ENCODE results near the gene MTERF1. TPM values are rescaled to one million over a fixed set of nuclear protein-coding genes. Genes with fewer than 3 reads are reported as not detected.

Gene MTERF1
- total RNA-seq, 1 experiment from 2014 or later = 19.8 TPM

GRCh38 chr7:91827169-91827568 is 53.3 kb downstream of the MTERF1 start:
- H3K79me2 ChIP-seq (ENCODE audit: insufficient read depth, low read length) = no peaks in the 10 kb centered on the region
- no peak overlapping the region for H3T11ph ChIP-seq (ENCODE audit: low read length)
- H2BK120ac ChIP-seq (ENCODE audit: low read depth, low read length, poor library complexity, severe bottlenecking) = no peak overlapping the region
- no CpG with 5 or more reads among the region's 2 CpGs for WGBS (ENCODE audit: extremely low coverage, insufficient read length, low lambda C conversion rate)
- no peaks in the 10 kb centered on the region for H4K20me1 ChIP-seq (ENCODE audit: control insufficient read depth, insufficient read depth, insufficient read length)
- H3K9ac ChIP-seq (ENCODE audit: extremely low read depth, insufficient read length, low read length) = no peak overlapping the region
- H3K18ac ChIP-seq (ENCODE audit: insufficient read length, low read depth, low read length) = no peak overlapping the region
- H4K91ac ChIP-seq (ENCODE audit: insufficient read length, low read depth, low read length) = no peak overlapping the region
- H3K14ac ChIP-seq (ENCODE audit: insufficient read depth, low read length) = no peak overlapping the region
- no peak overlapping the region for H2BK12ac ChIP-seq (ENCODE audit: insufficient read length, low read depth, low read length)
- H3K27me3 ChIP-seq (ENCODE audit: insufficient read depth, low read length) = no peaks in the 10 kb centered on the region
- H2BK20ac ChIP-seq (ENCODE audit: low read depth, low read length, poor library complexity, severe bottlenecking) = no peak overlapping the region
- no peaks in the 10 kb centered on the region for H3K23me2 ChIP-seq (ENCODE audit: insufficient read length, low read depth, low read length, poor library complexity, severe bottlenecking)
- H2AFZ ChIP-seq (ENCODE audit: low read length) = no peak overlapping the region
- no peak overlapping the region for H3K4me2 ChIP-seq (ENCODE audit: insufficient read depth, insufficient read length, low read length)
- no peak for TF ChIP-seq CTCF (conservative IDR thresholded peaks at IDR 0.05)
- no peaks in the 10 kb centered on the region for H3K9me3 ChIP-seq (ENCODE audit: control insufficient read depth, low read depth, low read length)
- no peak overlapping the region for H2BK5ac ChIP-seq (ENCODE audit: insufficient read length, low read length)
- H3K4me1 ChIP-seq (ENCODE audit: insufficient read depth, low read length) = no peaks in the 10 kb centered on the region
- H3K27ac ChIP-seq (ENCODE audit: insufficient read length, low read depth, low read length) = no peak overlapping the region
- H3K4me1 Mint-ChIP-seq = no peaks in the 10 kb centered on the region
- H4K5ac ChIP-seq (ENCODE audit: insufficient read length, low read depth, low read length) = no peak overlapping the region
- H3K9me3 Mint-ChIP-seq = peaks cover 0 to 4% of the 10 kb centered on the region in 2 experiments; a peak in 1 of 5 replicates
- no peak overlapping the region for H2BK15ac ChIP-seq (ENCODE audit: low read depth, low read length)
- no peak overlapping the region for H3K56ac ChIP-seq (ENCODE audit: insufficient read length, low read depth, low read length)
- H3K27ac Mint-ChIP-seq = no peak overlapping the region
- no peak overlapping the region for H2AK5ac ChIP-seq (ENCODE audit: insufficient read length, low read length)
- no peak overlapping the region for H3K23ac ChIP-seq (ENCODE audit: insufficient read length, low read depth, low read length)
- H4K8ac ChIP-seq (replicated peaks; ENCODE audit: insufficient read length, low read depth, low read length) = no peak overlapping the region
- no peak for DNase-seq
- no peaks in the 10 kb centered on the region; the same call in 1 of the 2 replicates for H3K27me3 Mint-ChIP-seq (ENCODE audit: low read depth)
- H3K4me3 Mint-ChIP-seq = no peak overlapping the region
- no peaks in the 10 kb centered on the region for H3K79me1 ChIP-seq (ENCODE audit: insufficient read depth, low read depth, low read length, poor library complexity, severe bottlenecking)
- no peak overlapping the region for H3K4ac ChIP-seq (ENCODE audit: low read depth, low read length)
- H3K36me3 Mint-ChIP-seq (ENCODE audit: insufficient read depth in 1 of 3, low read depth in 3 of 3) = peaks cover 0 to 10% (median 0%) of the 10 kb centered on the region in 3 experiments; a peak in 1 of 7 replicates

All from H9 (cell line).